PC-3 (cell line): ENCODE results near the gene RABGEF1. TPM values are rescaled to one million over a fixed set of nuclear protein-coding genes. Genes with fewer than 3 reads are reported as not detected.
A peak's percentile ranks its signal among the peaks of the same experiment; 100 is the strongest.

Source experiments
- ATAC-seq: fragments of 200-7000 bp; cut with Tn5 transposase; 2 replicates; pipeline ENCODE4 v1.9.1; 2020; ENCODE audit warnings: mild to moderate bottlenecking, moderate library complexity
- BruUV-seq: library from RNA; stranded (reverse); fragments of 400-500 nt; replicated peaks from 2 replicates; lab custom pipeline; 2021; lab: Mats Ljungman, UMichigan
- CTCF ChIA-PET: fragments of 300-600 bp; sonication (Branson Sonifier 250); formaldehyde crosslinking; loops from one replicate; lab custom pipeline; 2022; ENCODE audit warnings: antibody characterized with exemption; lab: Charles Lee
- POLR2A ChIA-PET: fragments of 300-600 bp; sonication (Branson Sonifier 250); formaldehyde crosslinking; loops from one replicate; lab custom pipeline; 2022; ENCODE audit warnings: antibody characterized with exemption; ENCODE audit not compliant: unreplicated experiment; lab: Charles Lee
- DNase-seq: peaks from one replicate; pipeline ENCODE4 v3.0.0-alpha.2; 2015
- H2AFZ ChIP-seq: fragments of 300-600 bp; sonication (generic); 2 replicates; pipeline ENCODE4 v1.6.0; 2016; ENCODE audit warnings: antibody characterized with exemption, low read length
- H3F3A ChIP-seq: fragments of 300-600 bp; sonication (generic); one replicate; pipeline ENCODE4 v1.6.0; 2017; ENCODE audit warnings: antibody characterized with exemption, low read length, control low read depth, mild to moderate bottlenecking; ENCODE audit not compliant: unreplicated experiment
- H3K27ac ChIP-seq: fragments of 300-600 bp; sonication (generic); 2 replicates; pipeline ENCODE4 v1.5.1; 2016; ENCODE audit warnings: mild to moderate bottlenecking, low read length
- H3K27me3 ChIP-seq: fragments of 300-600 bp; sonication (generic); 2 replicates; pipeline ENCODE4 v1.6.1; 2016; ENCODE audit warnings: low read length, mixed read lengths
- H3K36me3 ChIP-seq: fragments of 300-600 bp; sonication (generic); 2 replicates; pipeline ENCODE4 v1.6.1; 2016; ENCODE audit warnings: low read depth, mixed run types, low read length, mixed read lengths
- H3K4me1 ChIP-seq: fragments of 300-600 bp; sonication (generic); 2 replicates; pipeline ENCODE4 v1.5.1; 2016; ENCODE audit warnings: low read length; ENCODE audit not compliant: insufficient read depth
- H3K4me2 ChIP-seq: fragments of 300-600 bp; sonication (generic); 2 replicates; pipeline ENCODE4 v1.6.0; 2016; ENCODE audit warnings: low read length
- H3K4me3 ChIP-seq: fragments of 300-600 bp; sonication (generic); 2 replicates; pipeline ENCODE4 v1.5.1; 2016; ENCODE audit warnings: mild to moderate bottlenecking, low read length, mixed read lengths
- H3K79me2 ChIP-seq: fragments of 300-600 bp; sonication (generic); 2 replicates; pipeline ENCODE4 v1.6.1; 2017; ENCODE audit warnings: low read length, mixed read lengths
- H3K9ac ChIP-seq: fragments of 300-600 bp; sonication (generic); 2 replicates; pipeline ENCODE4 v1.6.0; 2016; ENCODE audit warnings: mild to moderate bottlenecking, low read length
- H3K9me2 ChIP-seq: fragments of 300-600 bp; sonication (generic); replicated peaks from 2 replicates; pipeline ENCODE4 v1.6.1; 2016; ENCODE audit warnings: mixed run types, low read length, mixed read lengths
- H3K9me3 ChIP-seq: fragments of 300-600 bp; sonication (generic); 2 replicates; pipeline ENCODE4 v1.6.1; 2016; ENCODE audit warnings: low read length, mixed read lengths
- H4K20me1 ChIP-seq: fragments of 300-600 bp; sonication (generic); 2 replicates; pipeline ENCODE4 v1.6.1; 2016; ENCODE audit warnings: low read length, mixed read lengths
- CTCF ChIP-seq: fragments of 300-600 bp; sonication (generic); conservative IDR thresholded peaks from 2 replicates; pipeline ENCODE4 v1.5.1; 2017; ENCODE audit warnings: antibody characterized with exemption, low read depth, mild to moderate bottlenecking, low read length
- EZH2 ChIP-seq: fragments of 300-600 bp; sonication (generic); IDR thresholded peaks from one replicate; pipeline ENCODE4 v1.6.1; 2017; ENCODE audit warnings: antibody characterized with exemption, mild to moderate bottlenecking, low read length; ENCODE audit not compliant: unreplicated experiment
- EZH2phosphoT487 ChIP-seq: fragments of 300-600 bp; sonication (generic); IDR thresholded peaks from 2 replicates; pipeline ENCODE4 v1.6.1; 2018; ENCODE audit warnings: mild to moderate bottlenecking, antibody characterized with exemption, low read length, borderline replicate concordance
- intact Hi-C: fragments of 100-400 bp; cut with micrococcal nuclease; formaldehyde crosslinking; loops from 2 replicates; pipeline ENCODE4 v1.9.0; 2023
- total RNA-seq: library from RNA; depleted of rRNA; stranded (reverse); fragments of >200 nt; gene quantifications from 2 replicates; pipeline ENCODE4 v1.2.3, GENCODE V29; 2014

Gene RABGEF1
- total RNA-seq, 1 experiment from 2014 or later: 19.8 TPM

GRCh38 chr7:66832531-66833351 is 92.2 kb downstream of the RABGEF1 start:
- ATAC-seq: no peak
- DNase-seq: no peak
- Histone ChIP-seq H3K4me3 (no peak overlapping the region), H3K4me1 (peaks cover 8% of the 10 kb centered on the region), H3F3A (no peaks in the 10 kb centered on the region), H4K20me1 (no peaks in the 10 kb centered on the region), H3K9ac (no peak overlapping the region), H3K79me2 (no peaks in the 10 kb centered on the region), H3K9me2 (no peaks in the 10 kb centered on the region), H3K27me3 (no peaks in the 10 kb centered on the region), H2AFZ (no peak overlapping the region), H3K9me3 (no peaks in the 10 kb centered on the region), H3K4me2 (no peak overlapping the region), H3K36me3 (no peaks in the 10 kb centered on the region), H3K27ac (no peak overlapping the region)
- POLR2A ChIA-PET: no interaction called here
- CTCF ChIA-PET: no interaction called here
- BruUV-seq: no TSS peak
- intact Hi-C loops: no loop called here
- TF ChIP-seq EZH2phosphoT487: no peak
- TF ChIP-seq CTCF: no peak
- no peak for TF ChIP-seq EZH2

- Histone ChIP-seq H2AFZ (no peak overlapping the region), H3K27me3 (no peaks in the 10 kb centered on the region), H3K9me2 (no peaks in the 10 kb centered on the region), H3K9ac (no peak overlapping the region), H3F3A (no peaks in the 10 kb centered on the region), H3K36me3 (no peaks in the 10 kb centered on the region), H3K4me2 (no peak overlapping the region), H3K27ac (no peak overlapping the region), H3K79me2 (no peaks in the 10 kb centered on the region), H3K4me3 (no peak overlapping the region), H4K20me1 (no peaks in the 10 kb centered on the region), H3K4me1 (peaks cover 8% of the 10 kb centered on the region), H3K9me3 (no peaks in the 10 kb centered on the region)
- ChIA-PET POLR2A (interaction anchor here (0.9 kb wide), 1 partner anchor 7 kb away, joined by 15 read pairs; no protein-coding TSS in a partner anchor), CTCF (no interaction called here)
- DNase-seq (peak; percentile 75), ATAC-seq (peak; percentile 86)
- BruUV-seq: no TSS peak
- TF ChIP-seq CTCF (peak; percentile 68), EZH2phosphoT487 (no peak), EZH2 (no peak)
- intact Hi-C loops: no loop called here
Measured at GRCh38 chr7:66837007-66837406, 96.5 kb downstream of the RABGEF1 start.

GRCh38 chr7:66837661-66838060 is 97.1 kb downstream of the RABGEF1 start:
- H3K36me3 ChIP-seq: no peaks in the 10 kb centered on the region
- ChIA-PET CTCF (no interaction called here), POLR2A (no interaction called here)
- no TSS peak for BruUV-seq
- intact Hi-C loops: no loop called here
- no peaks in the 10 kb centered on the region for H3K27me3 ChIP-seq
- DNase-seq: no peak
- TF ChIP-seq EZH2 (no peak), EZH2phosphoT487 (no peak), CTCF (no peak)
- H3K27ac ChIP-seq: no peak overlapping the region
- H3K79me2 ChIP-seq: no peaks in the 10 kb centered on the region
- no peaks in the 10 kb centered on the region for H3F3A ChIP-seq
- no peak overlapping the region for H3K9ac ChIP-seq
- no peaks in the 10 kb centered on the region for H4K20me1 ChIP-seq
- H2AFZ ChIP-seq: no peak overlapping the region
- no peak overlapping the region for H3K4me2 ChIP-seq
- no peak for ATAC-seq
- no peaks in the 10 kb centered on the region for H3K9me2 ChIP-seq
- no peak overlapping the region for H3K4me3 ChIP-seq
- no peaks in the 10 kb centered on the region for H3K9me3 ChIP-seq
- H3K4me1 ChIP-seq: peaks cover 8% of the 10 kb centered on the region
